OCI-LY7 (cell line): Measurements from ENCODE around the gene C12orf56. TPM values are rescaled to one million over a fixed set of nuclear protein-coding genes. Genes with fewer than 3 reads are reported as not detected.

ENCODE experiments used
- BruUV-seq: library from RNA; stranded (reverse); fragments of 400-500 nt; replicated peaks from 2 replicates; lab custom pipeline; 2021; lab: Mats Ljungman, UMichigan
- CTCF ChIA-PET: fragments of 300-600 bp; sonication (Branson Sonifier 250); formaldehyde crosslinking; loops from one replicate; lab custom pipeline; 2022; ENCODE audit warnings: antibody characterized with exemption; ENCODE audit not compliant: unreplicated experiment; lab: Charles Lee
- POLR2A ChIA-PET: fragments of 300-600 bp; sonication (Branson Sonifier 250); formaldehyde crosslinking; loops from one replicate; lab custom pipeline; 2022; ENCODE audit warnings: antibody characterized with exemption; lab: Charles Lee
- DNase-seq: peaks from one replicate; pipeline ENCODE4 v3.0.0-alpha.2; 2015; ENCODE audit warnings: low spot score
- H2AFZ ChIP-seq: fragments of 200-600 bp; sonication (generic), shearing (Covaris generic); 2 replicates; pipeline ENCODE4 v1.6.1; 2014; ENCODE audit warnings: mild to moderate bottlenecking, antibody characterized with exemption, low read length, moderate library complexity
- H3K27ac ChIP-seq: fragments of 200-600 bp; sonication (generic); 2 replicates; pipeline ENCODE4 v1.5.1; 2014; ENCODE audit warnings: mixed run types, low read depth, mild to moderate bottlenecking, moderate library complexity, low read length, inconsistent platforms; ENCODE audit not compliant: poor library complexity, severe bottlenecking
- H3K36me3 ChIP-seq: fragments of 200-600 bp; sonication (generic); 2 replicates; pipeline ENCODE4 v1.6.1; 2014; ENCODE audit warnings: mild to moderate bottlenecking, antibody characterized with exemption, low read length, moderate library complexity, mixed read lengths; ENCODE audit not compliant: insufficient read depth
- H3K4me1 ChIP-seq: fragments of 200-600 bp; sonication (generic); 2 replicates; pipeline ENCODE4 v1.5.1; 2014; ENCODE audit warnings: mild to moderate bottlenecking, low read length; ENCODE audit not compliant: insufficient read depth, poor library complexity, severe bottlenecking
- H3K4me2 ChIP-seq: fragments of 200-600 bp; sonication (generic); 2 replicates; pipeline ENCODE4 v1.6.1; 2014; ENCODE audit warnings: mild to moderate bottlenecking, low read length
- H3K4me3 ChIP-seq: fragments of 200-600 bp; sonication (generic); 2 replicates; pipeline ENCODE4 v1.5.1; 2014; ENCODE audit warnings: mild to moderate bottlenecking, low read depth, low read length; ENCODE audit not compliant: poor library complexity, severe bottlenecking
- H3K79me2 ChIP-seq: fragments of 200-600 bp; sonication (generic); 2 replicates; pipeline ENCODE4 v1.6.1; 2016; ENCODE audit warnings: low read depth, mild to moderate bottlenecking, low read length, moderate library complexity, mixed read lengths; ENCODE audit not compliant: insufficient read depth
- H3K9me2 ChIP-seq: fragments of 200-600 bp; sonication (generic); 2 replicates; pipeline ENCODE4 v1.6.1; 2016; ENCODE audit warnings: mild to moderate bottlenecking, low read length, mixed read lengths; ENCODE audit not compliant: insufficient read depth
- H3K9me3 ChIP-seq: fragments of 200-600 bp; sonication (generic); 2 replicates; pipeline ENCODE4 v1.6.1; 2014; ENCODE audit warnings: mild to moderate bottlenecking, mixed run types, low read length, mixed read lengths
- H4K20me1 ChIP-seq: fragments of 200-600 bp; sonication (generic); 2 replicates; pipeline ENCODE4 v1.6.1; 2014; ENCODE audit warnings: mild to moderate bottlenecking, antibody characterized with exemption, low read length, moderate library complexity, mixed read lengths; ENCODE audit not compliant: insufficient read depth
- CTCF ChIP-seq: fragments of 200-600 bp; sonication (generic); conservative IDR thresholded peaks from 2 replicates; pipeline ENCODE4 v1.5.1; 2014; ENCODE audit warnings: mild to moderate bottlenecking, antibody characterized with exemption, low read length, moderate library complexity, mixed read lengths
- EZH2phosphoT487 ChIP-seq: fragments of 200-600 bp; sonication (generic); IDR thresholded peaks from 2 replicates; pipeline ENCODE4 v1.6.1; 2018; ENCODE audit warnings: low read depth, borderline replicate concordance, mild to moderate bottlenecking, mixed run types, antibody characterized with exemption, low read length, moderate library complexity, mixed read lengths
- intact Hi-C: fragments of 100-400 bp; cut with micrococcal nuclease; formaldehyde crosslinking; loops from one replicate; pipeline ENCODE4 v1.10.0; 2022; ENCODE audit not compliant: unreplicated experiment
- total RNA-seq, 2 experiments: library from RNA; depleted of rRNA in 1 of 2; stranded (reverse); fragments of >200 nt in 1 of 2; shearing (Covaris generic) in 1 of 2; gene quantifications; 2 replicates each; pipeline ENCODE4 v1.2.3, GENCODE V29; 2014 to 2022

The C12orf56 gene
- total RNA-seq, 2 experiments from 2014 or later = not detected

DNA sequence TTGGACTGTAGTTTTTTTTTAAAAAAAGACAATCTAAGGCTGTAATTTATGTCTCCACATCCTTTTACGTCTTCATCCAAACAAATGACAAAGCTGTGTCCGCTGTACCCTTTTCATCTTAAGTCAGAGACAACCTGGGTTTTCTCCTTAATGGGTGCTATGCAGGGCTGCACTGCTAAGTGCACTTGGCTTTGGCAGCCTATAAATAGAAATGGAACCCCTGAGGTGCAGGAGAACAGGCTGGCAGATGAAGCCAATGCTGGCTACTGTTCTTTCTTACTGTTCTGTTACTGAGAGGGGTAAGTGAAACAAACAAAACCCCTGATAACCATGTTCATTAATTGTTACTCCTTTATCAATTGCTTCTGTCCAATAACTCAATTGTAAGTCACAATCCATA is 121.4 kb downstream of the C12orf56 start:
- no peaks in the 10 kb centered on the region for H3K9me2 ChIP-seq
- no peak overlapping the region for H3K4me2 ChIP-seq
- H3K9me3 ChIP-seq = no peaks in the 10 kb centered on the region
- H3K27ac ChIP-seq = no peak overlapping the region
- no TSS peak for BruUV-seq
- intact Hi-C loops = no loop called here
- no peaks in the 10 kb centered on the region for H3K36me3 ChIP-seq
- H3K4me1 ChIP-seq = no peaks in the 10 kb centered on the region
- no peak overlapping the region for H2AFZ ChIP-seq
- H3K79me2 ChIP-seq = no peaks in the 10 kb centered on the region
- POLR2A ChIA-PET = no interaction called here
- H3K4me3 ChIP-seq = no peak overlapping the region
- TF ChIP-seq CTCF (no peak), EZH2phosphoT487 (no peak)
- no peaks in the 10 kb centered on the region for H4K20me1 ChIP-seq
- no peak for DNase-seq
- CTCF ChIA-PET = no interaction called here

DNA sequence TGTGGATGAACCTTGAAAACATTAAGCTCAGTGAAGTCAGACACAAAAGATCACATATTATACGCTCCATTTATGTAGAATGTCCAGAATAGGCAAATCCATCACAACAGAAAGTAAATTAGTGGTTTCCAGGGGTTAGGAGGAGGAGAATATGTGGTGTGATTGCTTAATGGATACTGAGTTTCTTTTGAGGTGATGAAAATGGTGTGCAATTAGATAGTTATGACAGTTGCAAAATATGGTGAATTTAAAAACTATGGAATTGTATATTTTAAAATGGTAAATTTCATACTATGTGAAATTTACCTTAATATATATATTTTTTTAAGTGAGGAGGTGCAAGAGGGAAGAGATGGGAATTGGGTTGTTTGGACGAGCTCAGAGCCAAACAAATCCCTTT is 122.1 kb downstream of the C12orf56 start:
- no peaks in the 10 kb centered on the region for H3K9me2 ChIP-seq
- no peak for DNase-seq
- ChIA-PET CTCF (no interaction called here), POLR2A (no interaction called here)
- H4K20me1 ChIP-seq = no peaks in the 10 kb centered on the region
- H3K79me2 ChIP-seq = no peaks in the 10 kb centered on the region
- no peak for TF ChIP-seq EZH2phosphoT487
- no peak for TF ChIP-seq CTCF
- BruUV-seq = no TSS peak
- H2AFZ ChIP-seq = no peak overlapping the region
- no peaks in the 10 kb centered on the region for H3K4me1 ChIP-seq
- H3K4me2 ChIP-seq = no peak overlapping the region
- H3K36me3 ChIP-seq = no peaks in the 10 kb centered on the region
- H3K9me3 ChIP-seq = no peaks in the 10 kb centered on the region
- no peak overlapping the region for H3K27ac ChIP-seq
- H3K4me3 ChIP-seq = no peak overlapping the region
- intact Hi-C loops = no loop called here

GRCh38 chr12:64265839-64266238 is 124.7 kb downstream of the C12orf56 start:
- BruUV-seq = no TSS peak
- no peak overlapping the region for H3K4me2 ChIP-seq
- H3K36me3 ChIP-seq = no peaks in the 10 kb centered on the region
- no peak for DNase-seq
- no peak overlapping the region for H3K4me3 ChIP-seq
- POLR2A ChIA-PET = no interaction called here
- TF ChIP-seq EZH2phosphoT487 = no peak
- TF ChIP-seq CTCF = no peak
- no peaks in the 10 kb centered on the region for H3K9me2 ChIP-seq
- H2AFZ ChIP-seq = no peak overlapping the region
- H3K9me3 ChIP-seq = no peaks in the 10 kb centered on the region
- intact Hi-C loops = no loop called here
- CTCF ChIA-PET = no interaction called here
- no peak overlapping the region for H3K27ac ChIP-seq
- no peaks in the 10 kb centered on the region for H4K20me1 ChIP-seq
- H3K4me1 ChIP-seq = no peaks in the 10 kb centered on the region
- H3K79me2 ChIP-seq = no peaks in the 10 kb centered on the region
